CD8-positive, alpha-beta memory T cell (primary cell): ENCODE measurements around the gene DAG1. TPM values are rescaled to one million over a fixed set of nuclear protein-coding genes. Genes with fewer than 3 reads are reported as not detected.

Experiments
- CTCF ChIA-PET: fragments of 350-600 bp; sonication (Branson Sonifier 250); formaldehyde crosslinking; loops from one replicate; lab custom pipeline; 2021; ENCODE audit warnings: antibody characterized with exemption; lab: Charles Lee
- POLR2A ChIA-PET: fragments of 350-600 bp; sonication (Branson Sonifier 250); formaldehyde crosslinking; loops from one replicate; lab custom pipeline; 2021; ENCODE audit warnings: antibody characterized with exemption; lab: Charles Lee
- DNase-seq, 5 donors: peaks; one replicate each; pipeline versions ENCODE4 v3.0.0 to v3.0.0-alpha.2; 2020 to 2022; ENCODE audit warnings: mixed read lengths in 1 of 5
- H3K27ac ChIP-seq: one replicate; pipeline ENCODE4 v1.7.0; 2013; ENCODE audit warnings: low read depth, mild to moderate bottlenecking, low read length, moderate library complexity
- H3K27me3 ChIP-seq: 2 replicates; pipeline ENCODE4 v1.7.0; 2013; ENCODE audit warnings: low read length, mild to moderate bottlenecking; ENCODE audit not compliant: insufficient read depth, poor library complexity, severe bottlenecking
- H3K36me3 ChIP-seq: 2 replicates; pipeline ENCODE4 v1.7.0; 2013; ENCODE audit warnings: mild to moderate bottlenecking, low read length, moderate library complexity; ENCODE audit not compliant: insufficient read depth
- H3K4me1 ChIP-seq: 2 replicates; pipeline ENCODE4 v1.7.0; 2013; ENCODE audit warnings: mild to moderate bottlenecking, low read length, moderate library complexity; ENCODE audit not compliant: insufficient read depth
- H3K4me3 ChIP-seq: 2 replicates; pipeline ENCODE4 v1.7.0; 2013; ENCODE audit warnings: mild to moderate bottlenecking, low read length
- H3K9me3 ChIP-seq: 2 replicates; pipeline ENCODE4 v1.7.0; 2013; ENCODE audit warnings: mild to moderate bottlenecking, low read length
- H3K27ac Mint-ChIP-seq, 8 donors: one replicate each; pipeline ENCODE4 v1.8.0; 2020 to 2021; ENCODE audit warnings: mixed read lengths in 8 of 8, mild to moderate bottlenecking in 6 of 8, inconsistent platforms in 3 of 8, moderate library complexity in 3 of 8
- H3K27me3 Mint-ChIP-seq, 2 donors: one replicate each; pipeline ENCODE4 v1.8.0; 2020 to 2021; ENCODE audit warnings: mixed read lengths in 2 of 2, mild to moderate bottlenecking in 1 of 2, moderate library complexity in 1 of 2
- H3K36me3 Mint-ChIP-seq, 3 donors: one replicate each; pipeline ENCODE4 v1.8.0; 2020 to 2021; ENCODE audit warnings: mixed read lengths in 3 of 3, inconsistent platforms in 1 of 3, mild to moderate bottlenecking in 1 of 3
- H3K4me1 Mint-ChIP-seq, 3 donors: one replicate each; pipeline ENCODE4 v1.8.0; 2020 to 2021; ENCODE audit warnings: mixed read lengths in 3 of 3, inconsistent platforms in 1 of 3, mild to moderate bottlenecking in 1 of 3
- H3K4me3 Mint-ChIP-seq, 7 donors: one replicate each; pipeline ENCODE4 v1.8.0; 2020 to 2021; ENCODE audit warnings: mixed read lengths in 7 of 7, mild to moderate bottlenecking in 6 of 7, moderate library complexity in 4 of 7, inconsistent platforms in 2 of 7
- H3K9me3 Mint-ChIP-seq, 5 donors: one replicate each; pipeline ENCODE4 v1.8.0; 2020 to 2022; ENCODE audit warnings: mixed read lengths in 5 of 5, mild to moderate bottlenecking in 3 of 5, moderate library complexity in 2 of 5, inconsistent platforms in 1 of 5
- polyA plus RNA-seq: library from polyadenylated mRNA; unstranded; fragments of 300-500 nt; fragmentation: Illumina TruSeq; gene quantifications from one replicate; pipeline ENCODE4 v1.2.3, GENCODE V29; 2021
- total RNA-seq, 2 experiments: library from RNA; stranded (reverse); gene quantifications; one replicate each; pipeline ENCODE4 v1.2.3, GENCODE V29; 2021

Gene DAG1
- total and polyA plus RNA-seq, 3 experiments from 2014 or later = 7.5 to 21.2 (median 20.9) TPM

DNA sequence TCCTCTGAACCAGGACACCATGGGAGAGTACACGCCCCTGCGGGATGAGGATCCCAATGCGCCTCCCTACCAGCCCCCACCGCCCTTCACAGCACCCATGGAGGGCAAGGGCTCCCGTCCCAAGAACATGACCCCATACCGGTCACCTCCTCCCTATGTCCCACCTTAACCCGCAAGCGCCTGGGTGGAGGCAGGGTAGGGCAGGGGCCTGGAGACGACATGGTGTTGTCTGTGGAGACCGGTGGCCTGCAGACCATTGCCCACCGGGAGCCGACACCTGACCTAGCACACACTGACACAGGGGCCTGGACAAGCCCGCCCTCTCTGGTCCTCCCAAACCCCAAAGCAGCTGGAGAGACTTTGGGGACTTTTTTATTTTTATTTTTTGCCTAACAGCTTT lies 63.0 kb downstream of the DAG1 start:
- Mint-ChIP-seq H3K27ac (no peak overlapping the region), H3K9me3 (no peaks in the 10 kb centered on the region), H3K4me3 (no peak overlapping the region), H3K36me3 (peaks cover 0 to 43% (median 7%) of the 10 kb centered on the region in 3 donors), H3K4me1 (peaks cover 2 to 7% (median 4%) of the 10 kb centered on the region in 3 donors), H3K27me3 (peaks cover 0 to 1% of the 10 kb centered on the region in 2 donors)
- H3K9me3 ChIP-seq = no peaks in the 10 kb centered on the region
- H3K27me3 ChIP-seq = no peaks in the 10 kb centered on the region
- ChIA-PET POLR2A (no interaction called here), CTCF (interaction anchor here (2.6 kb wide), 1 partner anchor 138 kb away, joined by 10 read pairs; no protein-coding TSS in a partner anchor)
- H3K36me3 ChIP-seq = peaks cover 10% of the 10 kb centered on the region
- no peak overlapping the region for H3K4me3 ChIP-seq
- no peaks in the 10 kb centered on the region for H3K4me1 ChIP-seq
- DNase-seq = no peak
- no peak overlapping the region for H3K27ac ChIP-seq

DNA sequence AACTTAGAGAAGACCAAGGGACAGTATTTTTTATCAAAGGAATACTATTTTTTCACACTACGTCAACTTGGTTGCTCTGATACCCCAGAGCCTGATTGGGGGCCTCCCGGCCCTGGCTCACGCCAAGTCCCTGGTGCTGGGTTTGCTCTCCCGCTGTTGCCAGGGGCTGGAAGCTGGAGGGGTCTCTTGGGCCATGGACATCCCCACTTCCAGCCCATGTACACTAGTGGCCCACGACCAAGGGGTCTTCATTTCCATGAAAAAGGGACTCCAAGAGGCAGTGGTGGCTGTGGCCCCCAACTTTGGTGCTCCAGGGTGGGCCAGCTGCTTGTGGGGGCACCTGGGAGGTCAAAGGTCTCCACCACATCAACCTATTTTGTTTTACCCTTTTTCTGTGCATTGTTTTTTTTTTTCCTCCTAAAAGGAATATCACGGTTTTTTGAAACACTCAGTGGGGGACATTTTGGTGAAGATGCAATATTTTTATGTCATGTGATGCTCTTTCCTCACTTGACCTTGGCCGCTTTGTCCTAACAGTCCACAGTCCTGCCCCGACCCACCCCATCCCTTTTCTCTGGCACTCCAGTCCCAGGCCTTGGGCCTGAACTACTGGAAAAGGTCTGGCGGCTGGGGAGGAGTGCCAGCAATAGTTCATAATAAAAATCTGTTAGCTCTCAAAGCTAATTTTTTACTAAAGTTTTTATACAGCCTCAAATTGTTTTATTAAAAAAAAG lies 63.9 kb downstream of the DAG1 start:
- no peaks in the 10 kb centered on the region for H3K4me1 ChIP-seq
- no peak overlapping the region for H3K27ac ChIP-seq
- Mint-ChIP-seq H3K27me3 (peaks cover 0 to 1% of the 10 kb centered on the region in 2 donors), H3K9me3 (no peaks in the 10 kb centered on the region), H3K4me3 (no peak overlapping the region), H3K4me1 (peaks cover 2 to 7% (median 3%) of the 10 kb centered on the region in 3 donors), H3K27ac (no peak overlapping the region), H3K36me3 (peaks cover 0 to 43% (median 7%) of the 10 kb centered on the region in 3 donors)
- H3K4me3 ChIP-seq = no peak overlapping the region
- no peaks in the 10 kb centered on the region for H3K9me3 ChIP-seq
- DNase-seq = no peak
- CTCF ChIA-PET = interaction anchor here (2.6 kb wide), 1 partner anchor 138 kb away, joined by 10 read pairs; no protein-coding TSS in a partner anchor
- no peaks in the 10 kb centered on the region for H3K27me3 ChIP-seq
- POLR2A ChIA-PET = no interaction called here
- H3K36me3 ChIP-seq = peaks cover 10% of the 10 kb centered on the region

DNA sequence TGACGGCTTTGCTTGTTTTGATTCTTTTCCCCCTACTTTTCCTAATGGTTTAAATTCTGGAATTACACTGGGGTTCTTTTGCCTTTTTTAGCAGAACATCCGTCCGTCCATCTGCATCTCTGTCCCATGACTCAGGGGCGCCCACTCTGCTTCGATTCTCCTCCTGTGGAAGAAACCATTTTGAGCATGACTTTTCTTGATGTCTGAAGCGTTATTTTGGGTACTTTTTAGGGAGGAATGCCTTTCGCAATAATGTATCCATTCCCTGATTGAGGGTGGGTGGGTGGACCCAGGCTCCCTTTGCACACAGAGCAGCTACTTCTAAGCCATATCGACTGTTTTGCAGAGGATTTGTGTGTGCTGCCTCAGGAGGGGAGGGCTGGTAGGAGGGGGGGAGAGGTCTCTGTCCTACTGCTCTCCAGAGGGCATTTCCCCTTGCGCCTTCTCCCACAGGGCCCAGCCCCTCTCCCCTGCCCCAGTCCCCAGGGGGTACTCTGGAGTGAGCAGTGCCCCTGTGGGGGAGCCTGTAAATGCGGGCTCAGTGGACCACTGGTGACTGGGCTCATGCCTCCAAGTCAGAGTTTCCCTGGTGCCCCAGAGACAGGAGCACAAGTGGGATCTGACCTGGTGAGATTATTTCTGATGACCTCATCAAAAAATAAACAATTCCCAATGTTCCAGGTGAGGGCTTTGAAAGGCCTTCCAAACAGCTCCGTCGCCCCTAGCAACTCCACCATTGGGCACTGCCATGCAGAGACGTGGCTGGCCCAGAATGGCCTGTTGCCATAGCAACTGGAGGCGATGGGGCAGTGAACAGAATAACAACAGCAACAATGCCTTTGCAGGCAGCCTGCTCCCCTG lies 64.7 kb downstream of the DAG1 start:
- no peak overlapping the region for H3K4me3 Mint-ChIP-seq
- no peaks in the 10 kb centered on the region for H3K9me3 ChIP-seq
- ChIA-PET POLR2A (no interaction called here), CTCF (interaction anchor here (2.6 to 6.1 kb wide), 2 partner anchors 137 kb away, joined by 10 to 185 read pairs; no protein-coding TSS in a partner anchor)
- no peak for DNase-seq
- no peaks in the 10 kb centered on the region for H3K4me1 ChIP-seq
- H3K27ac Mint-ChIP-seq = no peak overlapping the region
- H3K27me3 ChIP-seq = no peaks in the 10 kb centered on the region
- H3K4me3 ChIP-seq = no peak overlapping the region
- no peaks in the 10 kb centered on the region for H3K9me3 Mint-ChIP-seq
- H3K36me3 ChIP-seq = peaks cover 10% of the 10 kb centered on the region
- no peak overlapping the region for H3K27ac ChIP-seq
- H3K27me3 Mint-ChIP-seq = peaks cover 0 to 1% of the 10 kb centered on the region in 2 donors
- peaks cover 0 to 43% (median 7%) of the 10 kb centered on the region in 3 donors for H3K36me3 Mint-ChIP-seq
- H3K4me1 Mint-ChIP-seq = peaks cover 0 to 4% (median 2%) of the 10 kb centered on the region in 3 donors

DNA sequence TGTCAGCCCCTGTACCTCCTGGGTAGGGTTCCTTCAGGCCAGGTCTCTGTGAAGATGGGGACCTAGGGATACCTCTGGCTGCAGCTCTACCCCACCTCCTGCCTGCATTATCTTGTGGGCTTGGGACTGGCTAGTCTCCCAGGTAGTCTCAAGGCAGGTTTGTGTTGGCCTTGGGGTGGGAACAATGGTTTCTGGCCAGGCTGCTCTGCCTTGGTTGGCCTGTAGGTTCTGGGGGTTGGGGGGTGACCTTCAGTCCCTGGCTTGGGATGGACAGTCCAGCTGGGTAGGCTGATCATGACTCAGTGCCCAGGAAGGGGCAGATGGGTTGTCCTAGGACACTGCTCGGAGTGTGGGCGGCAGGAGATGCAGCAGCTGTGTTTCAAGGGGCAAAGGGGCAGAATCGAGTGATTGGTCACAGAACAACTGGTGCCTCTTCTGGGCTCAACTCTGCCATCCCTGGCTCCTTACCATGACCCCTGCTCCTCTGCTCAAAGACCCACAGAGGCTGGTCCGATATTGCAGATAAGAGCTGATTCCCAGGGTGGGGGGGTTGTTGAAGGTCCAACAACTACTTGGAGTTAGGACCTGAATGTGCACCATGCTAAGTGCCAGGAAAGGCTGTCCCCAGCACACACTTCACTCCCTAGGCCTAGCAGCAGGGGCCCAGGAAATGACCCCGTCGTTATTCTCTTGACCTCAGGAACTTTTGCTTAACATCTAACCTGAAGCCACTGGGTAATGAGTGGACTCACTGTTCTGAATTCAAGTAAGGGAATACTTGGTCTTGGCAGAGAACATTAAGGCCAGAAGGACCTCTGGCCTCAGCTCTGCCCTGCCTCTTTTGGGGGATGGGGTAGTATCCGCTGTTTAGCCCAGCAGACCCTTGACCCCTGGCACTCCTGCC lies 66.2 kb downstream of the DAG1 start:
- Histone ChIP-seq H3K27ac (no peak overlapping the region), H3K4me1 (peaks cover 7% of the 10 kb centered on the region), H3K4me3 (no peak overlapping the region), H3K27me3 (no peaks in the 10 kb centered on the region), H3K36me3 (peaks cover 10% of the 10 kb centered on the region), H3K9me3 (no peaks in the 10 kb centered on the region)
- CTCF ChIA-PET = interaction anchor here (1.1 to 6.1 kb wide), 4 partner anchors 21 to 303 kb away, joined by 3 to 185 read pairs (median 4); partner anchors contain the start of gene USP4
- peak overlapping the region in 2 of 8 donors; percentile 27 to 29 for H3K27ac Mint-ChIP-seq
- peaks cover 0 to 11% (median 6%) of the 10 kb centered on the region in 3 donors for H3K4me1 Mint-ChIP-seq
- no peak overlapping the region for H3K4me3 Mint-ChIP-seq
- no peak for DNase-seq
- POLR2A ChIA-PET = no interaction called here
- H3K36me3 Mint-ChIP-seq = peaks cover 0 to 30% (median 5%) of the 10 kb centered on the region in 3 donors
- H3K27me3 Mint-ChIP-seq = peaks cover 0 to 1% of the 10 kb centered on the region in 2 donors
- H3K9me3 Mint-ChIP-seq = no peaks in the 10 kb centered on the region

DNA sequence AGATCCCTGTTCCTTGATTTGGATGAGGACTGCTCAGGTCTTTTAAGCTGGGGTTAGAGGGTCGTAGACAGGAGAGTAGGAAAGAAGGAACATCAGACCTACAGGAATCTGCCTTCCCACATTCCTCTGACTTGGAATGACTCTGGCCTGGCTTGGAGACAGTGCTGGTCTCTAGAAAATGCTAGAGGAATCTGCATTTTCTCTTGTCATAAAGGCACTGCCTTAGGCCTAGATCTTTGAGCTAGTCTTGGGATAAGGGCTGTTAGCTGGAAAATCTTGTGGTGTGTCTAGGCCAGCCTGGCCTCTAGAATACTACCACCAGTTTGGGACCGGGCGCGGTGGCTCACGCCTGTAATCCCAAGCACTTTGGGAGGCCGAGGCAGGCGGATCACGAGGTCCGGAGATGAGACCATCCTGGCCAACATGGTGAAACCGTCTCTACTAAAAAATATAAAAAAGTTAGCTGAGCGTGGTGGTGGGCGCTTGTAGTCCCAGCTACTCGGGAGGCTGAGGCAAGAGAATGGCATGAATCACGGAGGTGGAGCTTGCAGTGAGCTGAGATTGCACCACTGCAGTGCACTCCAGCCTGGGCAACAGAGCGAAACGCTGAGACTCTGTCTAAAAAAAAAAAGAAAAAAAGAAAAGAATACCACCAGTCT lies 66.9 kb downstream of the DAG1 start:
- H3K36me3 ChIP-seq = peaks cover 7% of the 10 kb centered on the region
- Mint-ChIP-seq H3K27ac (peak overlapping the region in 2 of 8 donors; percentile 64 to 68), H3K4me3 (no peak overlapping the region), H3K36me3 (peaks cover 0 to 22% (median 2%) of the 10 kb centered on the region in 3 donors), H3K9me3 (no peaks in the 10 kb centered on the region), H3K27me3 (no peaks in the 10 kb centered on the region), H3K4me1 (peaks cover 0 to 11% (median 6%) of the 10 kb centered on the region in 3 donors)
- H3K9me3 ChIP-seq = no peaks in the 10 kb centered on the region
- CTCF ChIA-PET = interaction anchor here (1.1 to 6.1 kb wide), 4 partner anchors 21 to 302 kb away, joined by 3 to 185 read pairs (median 4); partner anchors contain the start of gene USP4
- POLR2A ChIA-PET = no interaction called here
- DNase-seq = no peak
- H3K27me3 ChIP-seq = no peaks in the 10 kb centered on the region
- H3K27ac ChIP-seq = no peak overlapping the region
- peaks cover 7% of the 10 kb centered on the region for H3K4me1 ChIP-seq
- no peak overlapping the region for H3K4me3 ChIP-seq

DNA sequence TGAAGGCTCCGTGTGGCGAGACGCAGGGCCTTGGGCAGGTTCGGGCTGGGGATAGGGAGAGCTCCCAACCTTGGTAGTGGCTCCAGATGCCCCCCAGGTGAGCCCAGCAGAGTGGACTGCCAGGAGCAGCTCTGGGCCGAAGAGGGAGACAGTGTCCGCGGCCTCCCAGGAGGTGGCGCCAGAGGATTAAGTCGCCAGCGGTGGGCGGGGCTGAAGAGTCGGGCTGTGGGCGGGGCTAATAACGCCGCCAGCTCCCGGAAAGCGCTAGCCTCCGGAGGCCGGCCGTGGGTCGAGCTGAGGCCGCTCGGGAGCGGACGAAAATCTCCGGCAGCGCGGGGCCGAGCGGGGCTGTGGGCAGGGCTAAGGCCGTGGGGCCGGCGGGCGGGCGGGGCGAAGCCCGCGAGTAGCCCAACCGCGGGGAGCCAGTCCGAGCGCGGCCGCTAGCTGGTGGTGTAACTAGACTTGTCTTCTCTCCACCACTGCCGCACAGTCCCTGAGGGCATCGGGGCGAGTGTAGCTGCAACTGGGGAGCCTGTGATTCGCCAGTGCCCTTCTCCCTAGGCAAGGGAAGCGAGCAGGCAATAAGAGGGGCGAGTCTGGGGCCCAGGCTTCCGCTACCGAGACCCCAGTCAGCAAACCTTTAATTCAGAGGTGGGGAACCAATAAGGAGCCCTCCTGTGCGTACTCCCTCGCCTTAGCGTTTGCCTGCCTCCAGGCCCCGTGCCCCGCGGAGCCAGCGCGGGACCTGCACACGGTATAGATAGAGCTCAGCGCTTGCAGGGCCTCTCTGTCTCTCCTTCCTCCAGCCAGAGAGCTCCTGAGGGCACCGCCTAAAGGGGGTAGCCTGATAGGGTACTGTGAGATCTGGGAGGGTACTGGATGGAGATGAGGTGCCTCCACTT lies 69.8 kb downstream of the DAG1 start:
- Mint-ChIP-seq H3K27me3 (peaks cover 1 to 14% of the 10 kb centered on the region in 2 donors), H3K9me3 (no peaks in the 10 kb centered on the region), H3K4me3 (peak overlapping the region; percentile 77 to 93 (median 83)), H3K4me1 (peaks cover 0 to 11% (median 6%) of the 10 kb centered on the region in 3 donors), H3K36me3 (peaks cover 0 to 2% (median 1%) of the 10 kb centered on the region in 3 donors), H3K27ac (peak overlapping the region in 7 of 8 donors; percentile 17 to 74 (median 64))
- Histone ChIP-seq H3K27ac (peak overlapping the region; percentile 59), H3K4me1 (peaks cover 7% of the 10 kb centered on the region), H3K27me3 (no peaks in the 10 kb centered on the region), H3K4me3 (peak overlapping the region; percentile 80), H3K9me3 (no peaks in the 10 kb centered on the region), H3K36me3 (no peaks in the 10 kb centered on the region)
- ChIA-PET CTCF (interaction anchor here (0.6 to 6.1 kb wide), 54 partner anchors 8 to 706 kb away, joined by 3 to 185 read pairs (median 4); partner anchors contain the start of genes AMIGO3, BSN, GMPPB and INKA1), POLR2A (interaction anchor here (1.0 to 1.9 kb wide), 6 partner anchors 12 to 263 kb away, joined by 3 to 28 read pairs (median 4); partner anchors contain the start of genes AMIGO3, BSN and INKA1)
- DNase-seq = peak; percentile 83 to 92 (median 89)
